Astrocyte (in vitro differentiated cells and primary cell): ENCODE results near the gene TAOK2. TPM values are rescaled to one million over a fixed set of nuclear protein-coding genes. Genes with fewer than 3 reads are reported as not detected.
"Not testable (repeated sequence)": the region's sequence is repeated elsewhere in the genome, so short reads cannot be mapped to it uniquely, and the experiment has no call there.

Source experiments
- DNase-seq: peaks from one replicate; pipeline ENCODE4 v3.0.0-alpha.2; 2010; ENCODE audit warnings: low read depth
- FAIRE-seq: peaks from 2 replicates; lab custom pipeline; 2011; peaks lifted over from hg19 to GRCh38; lab: Jason Lieb, UNC
- H2AFZ ChIP-seq: 2 replicates; pipeline ENCODE4 v1.6.0; 2012; ENCODE audit warnings: low read depth, low read length, inconsistent platforms
- H3K27ac ChIP-seq: 2 replicates; pipeline ENCODE4 v1.5.1; 2011; ENCODE audit warnings: low read depth, low read length, inconsistent platforms
- H3K27me3 ChIP-seq: 2 replicates; pipeline ENCODE4 v1.6.0; 2011; ENCODE audit warnings: low read length, inconsistent platforms; ENCODE audit not compliant: insufficient read depth
- H3K36me3 ChIP-seq: 2 replicates; pipeline ENCODE4 v1.5.1; 2011; ENCODE audit warnings: low read length, inconsistent platforms; ENCODE audit not compliant: insufficient read depth
- H3K4me1 ChIP-seq: 2 replicates; pipeline ENCODE4 v1.5.1; 2011; ENCODE audit warnings: low read length, inconsistent platforms; ENCODE audit not compliant: insufficient read depth
- H3K4me2 ChIP-seq: 2 replicates; pipeline ENCODE4 v1.6.0; 2012; ENCODE audit warnings: low read length, inconsistent platforms
- H3K4me3 ChIP-seq: 2 replicates; pipeline ENCODE4 v1.5.1; 2011; ENCODE audit warnings: low read depth, mild to moderate bottlenecking, low read length, inconsistent platforms; ENCODE audit not compliant: insufficient read depth
- H3K79me2 ChIP-seq: 2 replicates; pipeline ENCODE4 v1.6.0; 2012; ENCODE audit warnings: mild to moderate bottlenecking, low read length, inconsistent platforms; ENCODE audit not compliant: insufficient read depth
- H3K9ac ChIP-seq: 2 replicates; pipeline ENCODE4 v1.6.0; 2012; ENCODE audit warnings: mild to moderate bottlenecking, low read length, inconsistent platforms
- H3K9me3 ChIP-seq: 2 replicates; pipeline ENCODE4 v1.5.1; 2012; ENCODE audit warnings: low read depth, mild to moderate bottlenecking, low read length, inconsistent platforms; ENCODE audit not compliant: insufficient read depth
- H4K20me1 ChIP-seq: 2 replicates; pipeline ENCODE4 v1.6.0; 2012; ENCODE audit warnings: low read length, inconsistent platforms; ENCODE audit not compliant: insufficient read depth
- H3K27ac Mint-ChIP-seq: one replicate; pipeline ENCODE4 v1.8.0; 2021; ENCODE audit warnings: mild to moderate bottlenecking, mixed read lengths; ENCODE audit not compliant: unreplicated experiment
- H3K27me3 Mint-ChIP-seq: one replicate; pipeline ENCODE4 v1.8.0; 2021; ENCODE audit warnings: low read depth, mixed read lengths; ENCODE audit not compliant: unreplicated experiment
- H3K36me3 Mint-ChIP-seq: one replicate; pipeline ENCODE4 v1.8.0; 2021; ENCODE audit warnings: low read depth, mixed read lengths; ENCODE audit not compliant: unreplicated experiment
- H3K4me1 Mint-ChIP-seq: one replicate; pipeline ENCODE4 v1.8.0; 2021; ENCODE audit warnings: low read depth, mixed read lengths; ENCODE audit not compliant: unreplicated experiment
- H3K4me3 Mint-ChIP-seq: one replicate; pipeline ENCODE4 v1.8.0; 2021; ENCODE audit warnings: mild to moderate bottlenecking, moderate library complexity, mixed read lengths; ENCODE audit not compliant: unreplicated experiment
- H3K9me3 Mint-ChIP-seq: one replicate; pipeline ENCODE4 v1.8.0; 2021; ENCODE audit warnings: mild to moderate bottlenecking, mixed read lengths; ENCODE audit not compliant: unreplicated experiment
- CTCF ChIP-seq: IDR thresholded peaks from 2 replicates; pipeline ENCODE4 v1.5.1; 2011; ENCODE audit warnings: low read depth, mild to moderate bottlenecking, inconsistent platforms, low read length, moderate library complexity; ENCODE audit not compliant: insufficient read depth
- EZH2 ChIP-seq: IDR thresholded peaks from 2 replicates; pipeline ENCODE4 v1.6.1; 2012; ENCODE audit warnings: mild to moderate bottlenecking, low read length, inconsistent platforms; ENCODE audit not compliant: insufficient read depth
- total RNA-seq: library from RNA; stranded (reverse); gene quantifications from 2 replicates; pipeline ENCODE4 v1.2.1, GENCODE V29; 2021

The TAOK2 gene
- total RNA-seq, 1 donor from 2014 or later, result 55.9 TPM

- FAIRE-seq (no peak), DNase-seq (no peak)
- Mint-ChIP-seq H3K9me3 (no peaks in the 10 kb centered on the region), H3K36me3 (no peaks in the 10 kb centered on the region), H3K27ac (no peak overlapping the region), H3K4me3 (peak overlapping the region; percentile 89), H3K27me3 (no peaks in the 10 kb centered on the region), H3K4me1 (peaks cover 9% of the 10 kb centered on the region)
- peaks cover 17% of the 10 kb centered on the region for H3K4me1 ChIP-seq
- H3K4me2 ChIP-seq, result peak overlapping the region; percentile 95
- H3K9ac ChIP-seq, result peak overlapping the region; percentile 85
- no peaks in the 10 kb centered on the region for H3K36me3 ChIP-seq
- no peak overlapping the region for H3K27ac ChIP-seq
- no peaks in the 10 kb centered on the region for H3K27me3 ChIP-seq
- H3K4me3 ChIP-seq, result peak overlapping the region; percentile 69
- H3K9me3 ChIP-seq, result no peaks in the 10 kb centered on the region
- peaks cover 11% of the 10 kb centered on the region for H4K20me1 ChIP-seq
- peak overlapping the region; percentile 87 for H2AFZ ChIP-seq
- peaks cover 29% of the 10 kb centered on the region for H3K79me2 ChIP-seq
- no peak for TF ChIP-seq EZH2
These were observed 46.4 kb upstream of the TAOK2 start for GRCh38 chr16:29927070-29927905.

GRCh38 chr16:29931750-29932149, 41.9 kb upstream of the TAOK2 start:
- not testable (repeated sequence) for H3K9me3 Mint-ChIP-seq, H3K4me2 ChIP-seq, H3K4me3 ChIP-seq, H3K27ac Mint-ChIP-seq, H3K9ac ChIP-seq, H3K27me3 ChIP-seq, H3K36me3 Mint-ChIP-seq, H3K9me3 ChIP-seq, H3K27me3 Mint-ChIP-seq, H3K79me2 ChIP-seq, H4K20me1 ChIP-seq, H3K4me3 Mint-ChIP-seq, H3K27ac ChIP-seq, H3K36me3 ChIP-seq, H3K4me1 Mint-ChIP-seq, DNase-seq, H2AFZ ChIP-seq, FAIRE-seq, H3K4me1 ChIP-seq

- Histone ChIP-seq H3K9ac (no peak overlapping the region), H4K20me1 (no peaks in the 10 kb centered on the region), H3K4me1 (peaks cover 16% of the 10 kb centered on the region), H3K36me3 (no peaks in the 10 kb centered on the region), H3K27me3 (no peaks in the 10 kb centered on the region), H3K27ac (no peak overlapping the region), H3K4me2 (no peak overlapping the region), H2AFZ (no peak overlapping the region), H3K4me3 (no peak overlapping the region), H3K9me3 (no peaks in the 10 kb centered on the region), H3K79me2 (no peaks in the 10 kb centered on the region)
- H3K27me3 Mint-ChIP-seq, result no peaks in the 10 kb centered on the region
- H3K4me3 Mint-ChIP-seq, result no peak overlapping the region
- no peak for FAIRE-seq
- DNase-seq, result peak; percentile 7
- H3K9me3 Mint-ChIP-seq, result no peaks in the 10 kb centered on the region
- H3K4me1 Mint-ChIP-seq, result peaks cover 16% of the 10 kb centered on the region
- peaks cover 2% of the 10 kb centered on the region for H3K36me3 Mint-ChIP-seq
- H3K27ac Mint-ChIP-seq, result no peak overlapping the region
- TF ChIP-seq CTCF, result no peak
- TF ChIP-seq EZH2, result no peak
These were observed 33.0 kb upstream of the TAOK2 start for GRCh38 chr16:29940656-29941055.
